HEK293 (cell line): ENCODE measurements around the gene ZNF181.

Source experiments
- CTCF ChIA-PET: fragments of 350-600 bp; formaldehyde crosslinking; extraction: SDS; loops from one replicate; lab custom pipeline; 2021; ENCODE audit warnings: antibody characterized with exemption; lab: Yijun Ruan, JAX
- POLR2A ChIA-PET: fragments of 300-600 bp; formaldehyde crosslinking; extraction: SDS; loops from one replicate; lab custom pipeline; 2020; ENCODE audit warnings: antibody characterized with exemption, inconsistent platforms; lab: Yijun Ruan, JAX
- H3K27ac ChIP-seq: fragments of 200-500 bp; sonication (Bioruptor generic); 2 replicates; pipeline ENCODE4 v1.5.1; 2014; ENCODE audit warnings: low read depth, low read length, control low read depth, inconsistent platforms; ENCODE audit errors: extremely low read depth
- H3K36me3 ChIP-seq, 2 experiments: fragments of 200-500 bp in 1 of 2; sonication (Bioruptor generic) in 1 of 2; 1 replicate in 1 of 2; 2 replicates in 1 of 2; pipeline ENCODE4 v1.5.1; 2014 to 2017; ENCODE audit warnings: inconsistent platforms in 2 of 2, low read length in 2 of 2; ENCODE audit not compliant: control insufficient read depth in 2 of 2, insufficient read depth in 1 of 2
- H3K4me1 ChIP-seq: fragments of 200-500 bp; sonication (Bioruptor generic); 2 replicates; pipeline ENCODE4 v1.5.1; 2014; ENCODE audit warnings: mild to moderate bottlenecking, low read length, inconsistent platforms; ENCODE audit not compliant: control insufficient read depth, insufficient read depth
- H3K4me3 ChIP-seq: 2 replicates; pipeline ENCODE4 v1.5.1; 2011; ENCODE audit warnings: low read depth, mild to moderate bottlenecking, control low read depth, low read length, moderate library complexity
- H3K9me3 ChIP-seq: fragments of 200-500 bp; sonication (Bioruptor generic); 2 replicates; pipeline ENCODE4 v1.5.1; 2014; ENCODE audit warnings: low read depth, low read length, inconsistent platforms; ENCODE audit not compliant: control insufficient read depth, insufficient read depth
- OSR2 ChIP-seq: fragments of 450-650 bp; formaldehyde crosslinking; IDR thresholded peaks from 2 replicates; pipeline ENCODE4 v1.5.1; 2016; ENCODE audit warnings: missing biosample characterization, missing genetic modification characterization
- SALL2 ChIP-seq: fragments of 450-650 bp; formaldehyde crosslinking; IDR thresholded peaks from 2 replicates; pipeline ENCODE4 v1.5.0; 2017; ENCODE audit warnings: missing biosample characterization, mild to moderate bottlenecking, missing genetic modification characterization, borderline replicate concordance
- SCRT2 ChIP-seq: fragments of 450-650 bp; formaldehyde crosslinking; IDR thresholded peaks from 2 replicates; pipeline ENCODE4 v1.5.1; 2016; ENCODE audit warnings: missing biosample characterization, missing genetic modification characterization
- SETDB1 ChIP-seq: IDR thresholded peaks from one replicate; pipeline ENCODE4 v1.6.1; 2017; ENCODE audit warnings: mild to moderate bottlenecking, low read length, moderate library complexity, mixed read lengths; ENCODE audit not compliant: insufficient read length
- TSHZ1 ChIP-seq: fragments of 450-650 bp; formaldehyde crosslinking; IDR thresholded peaks from 2 replicates; pipeline ENCODE4 v1.5.1; 2016; ENCODE audit warnings: missing biosample characterization, missing genetic modification characterization, borderline replicate concordance
- ZBTB10 ChIP-seq: fragments of 450-650 bp; formaldehyde crosslinking; IDR thresholded peaks from 2 replicates; pipeline ENCODE4 v1.5.1; 2016; ENCODE audit warnings: missing biosample characterization, missing genetic modification characterization
- ZBTB21 ChIP-seq: fragments of 450-650 bp; formaldehyde crosslinking; IDR thresholded peaks from 2 replicates; pipeline ENCODE4 v1.5.1; 2017; ENCODE audit warnings: missing biosample characterization, missing genetic modification characterization
- ZNF112 ChIP-seq: fragments of 450-650 bp; formaldehyde crosslinking; IDR thresholded peaks from 2 replicates; pipeline ENCODE4 v1.5.0; 2017; ENCODE audit warnings: missing biosample characterization, missing genetic modification characterization
- ZNF140 ChIP-seq: fragments of 450-650 bp; formaldehyde crosslinking; IDR thresholded peaks from 2 replicates; pipeline ENCODE4 v1.5.1; 2016; ENCODE audit warnings: missing biosample characterization, missing genetic modification characterization
- ZNF202 ChIP-seq: fragments of 450-650 bp; formaldehyde crosslinking; IDR thresholded peaks from 2 replicates; pipeline ENCODE4 v1.5.1; 2016; ENCODE audit warnings: missing biosample characterization, missing genetic modification characterization, borderline replicate concordance
- ZNF274 ChIP-seq, 2 experiments: fragments of 200-500 bp in 1 of 2; fragments of 450-650 bp in 1 of 2; sonication (Bioruptor generic) in 1 of 2; formaldehyde crosslinking in 1 of 2; IDR thresholded peaks; 2 replicates each; pipeline versions ENCODE4 v1.5.1 to v1.6.1; 2014 to 2016; ENCODE audit warnings: borderline replicate concordance in 1 of 2, inconsistent platforms in 1 of 2, low read length in 1 of 2, missing biosample characterization in 1 of 2, missing genetic modification characterization in 1 of 2
- ZNF324 ChIP-seq: fragments of 450-650 bp; formaldehyde crosslinking; IDR thresholded peaks from 2 replicates; pipeline ENCODE4 v1.5.1; 2016; ENCODE audit warnings: missing biosample characterization, missing genetic modification characterization
- ZNF426 ChIP-seq: fragments of 450-650 bp; formaldehyde crosslinking; IDR thresholded peaks from 2 replicates; pipeline ENCODE4 v1.5.1; 2017; ENCODE audit warnings: missing biosample characterization, missing genetic modification characterization, mild to moderate bottlenecking, inconsistent platforms, moderate library complexity
- ZNF548 ChIP-seq: fragments of 450-650 bp; formaldehyde crosslinking; IDR thresholded peaks from 2 replicates; pipeline ENCODE4 v1.5.1; 2016; ENCODE audit warnings: missing biosample characterization, missing genetic modification characterization
- ZNF555 ChIP-seq: fragments of 450-650 bp; formaldehyde crosslinking; conservative IDR thresholded peaks from 2 replicates; pipeline ENCODE4 v1.5.1; 2017; ENCODE audit warnings: missing biosample characterization, mild to moderate bottlenecking, missing genetic modification characterization, inconsistent platforms
- ZNF76 ChIP-seq: fragments of 450-650 bp; formaldehyde crosslinking; IDR thresholded peaks from 2 replicates; pipeline ENCODE4; 2016; ENCODE audit warnings: low read depth, missing biosample characterization, missing genetic modification characterization, borderline replicate concordance
- TF ChIP-seq, protein P1 (sequence below): fragments of 450-650 bp; formaldehyde crosslinking; IDR thresholded peaks from 2 replicates; pipeline ENCODE4 v1.5.1; 2017; ENCODE audit warnings: missing biosample characterization, missing genetic modification characterization
- TF ChIP-seq, protein P2 (sequence below): fragments of 450-650 bp; formaldehyde crosslinking; IDR thresholded peaks from 2 replicates; pipeline ENCODE4 v1.5.1; 2016; ENCODE audit warnings: missing biosample characterization, missing genetic modification characterization
- TF ChIP-seq, protein P3 (sequence below): fragments of 450-650 bp; formaldehyde crosslinking; IDR thresholded peaks from 2 replicates; pipeline ENCODE4 v1.5.1; 2016; ENCODE audit warnings: missing biosample characterization, missing genetic modification characterization
- TF ChIP-seq, protein P4 (sequence below): fragments of 450-650 bp; formaldehyde crosslinking; IDR thresholded peaks from 2 replicates; pipeline ENCODE4 v1.5.1; 2016; ENCODE audit warnings: missing biosample characterization, missing genetic modification characterization
- TF ChIP-seq, protein P5 (sequence below): fragments of 450-650 bp; IDR thresholded peaks from 2 replicates; pipeline ENCODE4 v1.5.1; 2018; ENCODE audit warnings: missing biosample characterization, missing genetic modification characterization

ZNF181 gene

GRCh38 chr19:34772697-34773554 is 38.9 kb downstream of the ZNF181 start, which contains the start of gene ZNF599:
TSS of gene ZNF599 (minus strand) at chr19:34773215. CDS start at chr19:34772841, 374 bp downstream.
- H3K4me1 ChIP-seq, result peaks cover 5% of the 10 kb centered on the region; the same call in 1 of the 2 replicates
- POLR2A ChIA-PET, result interaction anchor here (0.7 to 2.4 kb wide), 2 partner anchors 39 to 95 kb away, joined by 3 to 16 read pairs; partner anchors contain the start of genes SCGB2B2, ZNF181 and ZNF302
- H3K36me3 ChIP-seq, result peaks cover 17 to 28% of the 10 kb centered on the region in 2 experiments
- peaks cover 12% of the 10 kb centered on the region for H3K9me3 ChIP-seq
- CTCF ChIA-PET, result interaction anchor here (0.5 to 2.1 kb wide), 2 partner anchors 134 to 718 kb away, joined by 4 to 7 read pairs; no protein-coding TSS in a partner anchor
- peak within 1 kb of the TSS; percentile 49 for H3K4me3 ChIP-seq
- peak within 1 kb of the TSS; percentile 42; the same call in 1 of the 2 replicates for H3K27ac ChIP-seq
- TF ChIP-seq OSR2 (tag by site-specific recombination), result no peak
- peak; percentile 93 for TF ChIP-seq ZNF76 (tag by site-specific recombination)
- TF ChIP-seq, protein P1, sequence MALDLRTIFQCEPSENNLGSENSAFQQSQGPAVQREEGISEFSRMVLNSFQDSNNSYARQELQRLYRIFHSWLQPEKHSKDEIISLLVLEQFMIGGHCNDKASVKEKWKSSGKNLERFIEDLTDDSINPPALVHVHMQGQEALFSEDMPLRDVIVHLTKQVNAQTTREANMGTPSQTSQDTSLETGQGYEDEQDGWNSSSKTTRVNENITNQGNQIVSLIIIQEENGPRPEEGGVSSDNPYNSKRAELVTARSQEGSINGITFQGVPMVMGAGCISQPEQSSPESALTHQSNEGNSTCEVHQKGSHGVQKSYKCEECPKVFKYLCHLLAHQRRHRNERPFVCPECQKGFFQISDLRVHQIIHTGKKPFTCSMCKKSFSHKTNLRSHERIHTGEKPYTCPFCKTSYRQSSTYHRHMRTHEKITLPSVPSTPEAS, result no peak
- TF ChIP-seq SCRT2 (tag by site-specific recombination), result no peak
- no peak for TF ChIP-seq ZNF274 (IDR thresholded peaks at IDR 0.05; ENCODE audit: low read length)
- TF ChIP-seq ZNF274 (tag by site-specific recombination; IDR thresholded peaks at IDR 0.05; ENCODE audit: borderline replicate concordance), result no peak
- no peak for TF ChIP-seq ZBTB10 (tag by site-specific recombination)
- TF ChIP-seq, protein P2, sequence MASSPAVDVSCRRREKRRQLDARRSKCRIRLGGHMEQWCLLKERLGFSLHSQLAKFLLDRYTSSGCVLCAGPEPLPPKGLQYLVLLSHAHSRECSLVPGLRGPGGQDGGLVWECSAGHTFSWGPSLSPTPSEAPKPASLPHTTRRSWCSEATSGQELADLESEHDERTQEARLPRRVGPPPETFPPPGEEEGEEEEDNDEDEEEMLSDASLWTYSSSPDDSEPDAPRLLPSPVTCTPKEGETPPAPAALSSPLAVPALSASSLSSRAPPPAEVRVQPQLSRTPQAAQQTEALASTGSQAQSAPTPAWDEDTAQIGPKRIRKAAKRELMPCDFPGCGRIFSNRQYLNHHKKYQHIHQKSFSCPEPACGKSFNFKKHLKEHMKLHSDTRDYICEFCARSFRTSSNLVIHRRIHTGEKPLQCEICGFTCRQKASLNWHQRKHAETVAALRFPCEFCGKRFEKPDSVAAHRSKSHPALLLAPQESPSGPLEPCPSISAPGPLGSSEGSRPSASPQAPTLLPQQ, result peak; percentile 62; the same call in 1 of the 2 replicates
- no peak for TF ChIP-seq ZNF548
- TF ChIP-seq ZNF202 (tag by site-specific recombination), result no peak
- TF ChIP-seq, protein P3, sequence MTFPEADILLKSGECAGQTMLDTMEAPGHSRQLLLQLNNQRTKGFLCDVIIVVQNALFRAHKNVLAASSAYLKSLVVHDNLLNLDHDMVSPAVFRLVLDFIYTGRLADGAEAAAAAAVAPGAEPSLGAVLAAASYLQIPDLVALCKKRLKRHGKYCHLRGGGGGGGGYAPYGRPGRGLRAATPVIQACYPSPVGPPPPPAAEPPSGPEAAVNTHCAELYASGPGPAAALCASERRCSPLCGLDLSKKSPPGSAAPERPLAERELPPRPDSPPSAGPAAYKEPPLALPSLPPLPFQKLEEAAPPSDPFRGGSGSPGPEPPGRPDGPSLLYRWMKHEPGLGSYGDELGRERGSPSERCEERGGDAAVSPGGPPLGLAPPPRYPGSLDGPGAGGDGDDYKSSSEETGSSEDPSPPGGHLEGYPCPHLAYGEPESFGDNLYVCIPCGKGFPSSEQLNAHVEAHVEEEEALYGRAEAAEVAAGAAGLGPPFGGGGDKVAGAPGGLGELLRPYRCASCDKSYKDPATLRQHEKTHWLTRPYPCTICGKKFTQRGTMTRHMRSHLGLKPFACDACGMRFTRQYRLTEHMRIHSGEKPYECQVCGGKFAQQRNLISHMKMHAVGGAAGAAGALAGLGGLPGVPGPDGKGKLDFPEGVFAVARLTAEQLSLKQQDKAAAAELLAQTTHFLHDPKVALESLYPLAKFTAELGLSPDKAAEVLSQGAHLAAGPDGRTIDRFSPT (tag by site-specific recombination), result no peak
- no peak for TF ChIP-seq TSHZ1 (tag by site-specific recombination)
- TF ChIP-seq SETDB1, result peak; percentile 56
- no peak for TF ChIP-seq SALL2 (tag by site-specific recombination)
- TF ChIP-seq ZNF426 (tag by site-specific recombination), result no peak
- TF ChIP-seq ZBTB21, result peak; percentile 51
- TF ChIP-seq ZNF112 (tag by site-specific recombination), result no peak
- TF ChIP-seq ZNF555, result no peak
- no peak for TF ChIP-seq ZNF324
- no peak for TF ChIP-seq ZNF140 (tag by site-specific recombination)
- TF ChIP-seq, protein P4, sequence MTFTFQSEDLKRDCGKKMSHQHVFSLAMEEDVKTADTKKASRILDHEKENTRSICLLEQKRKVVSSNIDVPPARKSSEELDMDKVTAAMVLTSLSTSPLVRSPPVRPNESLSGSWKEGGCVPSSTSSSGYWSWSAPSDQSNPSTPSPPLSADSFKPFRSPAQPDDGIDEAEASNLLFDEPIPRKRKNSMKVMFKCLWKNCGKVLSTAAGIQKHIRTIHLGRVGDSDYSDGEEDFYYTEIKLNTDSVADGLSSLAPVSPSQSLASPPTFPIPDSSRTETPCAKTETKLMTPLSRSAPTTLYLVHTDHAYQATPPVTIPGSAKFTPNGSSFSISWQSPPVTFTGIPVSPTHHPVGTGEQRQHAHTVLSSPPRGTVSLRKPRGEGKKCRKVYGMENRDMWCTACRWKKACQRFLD (tag by site-specific recombination), result no peak
- TF ChIP-seq, protein P5, sequence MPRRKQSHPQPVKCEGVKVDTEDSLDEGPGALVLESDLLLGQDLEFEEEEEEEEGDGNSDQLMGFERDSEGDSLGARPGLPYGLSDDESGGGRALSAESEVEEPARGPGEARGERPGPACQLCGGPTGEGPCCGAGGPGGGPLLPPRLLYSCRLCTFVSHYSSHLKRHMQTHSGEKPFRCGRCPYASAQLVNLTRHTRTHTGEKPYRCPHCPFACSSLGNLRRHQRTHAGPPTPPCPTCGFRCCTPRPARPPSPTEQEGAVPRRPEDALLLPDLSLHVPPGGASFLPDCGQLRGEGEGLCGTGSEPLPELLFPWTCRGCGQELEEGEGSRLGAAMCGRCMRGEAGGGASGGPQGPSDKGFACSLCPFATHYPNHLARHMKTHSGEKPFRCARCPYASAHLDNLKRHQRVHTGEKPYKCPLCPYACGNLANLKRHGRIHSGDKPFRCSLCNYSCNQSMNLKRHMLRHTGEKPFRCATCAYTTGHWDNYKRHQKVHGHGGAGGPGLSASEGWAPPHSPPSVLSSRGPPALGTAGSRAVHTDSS (tag by site-specific recombination), result peak; percentile 9; the same call in 1 of the 2 replicates
